ENCODE results near the gene MTO1. TPM values are rescaled to one million over a fixed set of nuclear protein-coding genes. Genes with fewer than 3 reads are reported as not detected.
A peak's percentile ranks its signal among the peaks of the same experiment; 100 is the strongest.

MTO1 gene
- polyA plus RNA-seq, 1 of the 3 experiments (the other 2 are of a cell fraction): 11.4 TPM

- TF ChIP-seq YY1 (IDR thresholded peaks at IDR 0.05; ENCODE audit: low read depth): peak; percentile 69
Observed at GRCh38 chr6:73520688-73521350, 59.3 kb downstream of the MTO1 start, which contains the start of gene EEF1A1 (continued).

- peak overlapping the region; percentile 74 to 77 for H3K4me3 ChIP-seq (ENCODE audit: low read depth in 2 of 2, low read length in 1 of 2)
- no peaks in the 10 kb centered on the region for H3K27me3 ChIP-seq (ENCODE audit: insufficient read depth)
- H3F3A ChIP-seq (replicated peaks; ENCODE audit: insufficient read depth): peaks cover 42% of the 10 kb centered on the region
- TF ChIP-seq TCF12 (IDR thresholded peaks at IDR 0.05) (peak; percentile 69), POLR2AphosphoS5 (IDR thresholded peaks at IDR 0.05; ENCODE audit: low read depth, low read length) (peak; percentile 16; the same call in 1 of the 2 replicates), MXI1 (IDR thresholded peaks at IDR 0.05; ENCODE audit: low read depth, low read length) (peak; percentile 22; the same call in 1 of the 2 replicates), RFX5 (IDR thresholded peaks at IDR 0.05; ENCODE audit: low read length) (no peak), MAX (IDR thresholded peaks at IDR 0.05; ENCODE audit: low read depth) (peak; percentile 21; the same call in 1 of the 2 replicates), USF1 (IDR thresholded peaks at IDR 0.05; ENCODE audit: borderline replicate concordance, low read depth) (no peak), RXRA (IDR thresholded peaks at IDR 0.05; ENCODE audit: borderline replicate concordance, low read depth) (no peak), ELF1 (IDR thresholded peaks at IDR 0.05) (peak; percentile 37; the same call in 1 of the 2 replicates)
- ChIA-PET POLR2A (interaction anchor here (0.6 to 2.7 kb wide), 10 partner anchors 8 to 133 kb away, joined by 3 to 16 read pairs (median 4); partner anchors contain the start of genes MTO1 and SLC17A5), CTCF (interaction anchor here (1.0 to 2.3 kb wide), 5 partner anchors 9 to 131 kb away, joined by 3 to 6 read pairs (median 3); partner anchors contain the start of gene MTO1)
- no peaks in the 10 kb centered on the region for H3K9me3 ChIP-seq
- DNase-seq: peak; percentile 83
- H3K27ac ChIP-seq (ENCODE audit: low read depth in 2 of 2, low read length in 1 of 2): peak overlapping the region; percentile 98 to 99
- H3K4me1 ChIP-seq (ENCODE audit: control insufficient read depth in 1 of 2, insufficient read depth in 2 of 2, low read depth in 1 of 2, low read length in 1 of 2): peaks cover 12% of the 10 kb centered on the region in 2 experiments; a peak in 3 of 4 replicates
- peaks cover 30 to 37% of the 10 kb centered on the region in 2 experiments for H3K36me3 ChIP-seq (replicated peaks in 1 of 2; ENCODE audit: control insufficient read depth in 1 of 2, insufficient read depth in 2 of 2, low read length in 1 of 2)
- H3K4me2 ChIP-seq: peak overlapping the region; percentile 80
- peaks cover 43% of the 10 kb centered on the region for H3K79me2 ChIP-seq (ENCODE audit: insufficient read depth)
- peak overlapping the region; percentile 97 for H3K9ac ChIP-seq
- H3K9me2 ChIP-seq: no peaks in the 10 kb centered on the region
- WGBS (ENCODE audit: low lambda C conversion rate): 0% methylated on average over 13 of the region's 36 CpGs
- peak overlapping the region; percentile 67 for H2AFZ ChIP-seq (ENCODE audit: low read depth)
- peaks cover 41% of the 10 kb centered on the region for H4K20me1 ChIP-seq (ENCODE audit: insufficient read depth)
Observed at GRCh38 chr6:73521351-73521985, 59.9 kb downstream of the MTO1 start.

- H3F3A ChIP-seq (replicated peaks; ENCODE audit: insufficient read depth): peaks cover 24% of the 10 kb centered on the region
- WGBS (ENCODE audit: low lambda C conversion rate): 84% methylated on average over 21 of the region's 50 CpGs
- H3K9me3 ChIP-seq: no peaks in the 10 kb centered on the region
- peaks cover 23% of the 10 kb centered on the region for H3K79me2 ChIP-seq (ENCODE audit: insufficient read depth)
- peaks cover 21% of the 10 kb centered on the region for H4K20me1 ChIP-seq (ENCODE audit: insufficient read depth)
- no peak overlapping the region for H3K4me2 ChIP-seq
- peaks cover 2 to 5% of the 10 kb centered on the region in 2 experiments; a peak in 2 of 4 replicates for H3K4me1 ChIP-seq (ENCODE audit: control insufficient read depth in 1 of 2, insufficient read depth in 2 of 2, low read depth in 1 of 2, low read length in 1 of 2)
- no peak for DNase-seq
- peak overlapping the region; percentile 13; the same call in 1 of the 2 replicates for H2AFZ ChIP-seq (ENCODE audit: low read depth)
- H3K27ac ChIP-seq (ENCODE audit: low read depth in 2 of 2, low read length in 1 of 2): no peak overlapping the region
- H3K9me2 ChIP-seq: no peaks in the 10 kb centered on the region
- no peak overlapping the region for H3K9ac ChIP-seq
- H3K36me3 ChIP-seq (replicated peaks in 1 of 2; ENCODE audit: control insufficient read depth in 1 of 2, insufficient read depth in 2 of 2, low read length in 1 of 2): peaks cover 14 to 20% of the 10 kb centered on the region in 2 experiments
- H3K4me3 ChIP-seq (ENCODE audit: low read depth in 2 of 2, low read length in 1 of 2): no peak overlapping the region
- no peak for TF ChIP-seq USF1 (IDR thresholded peaks at IDR 0.05; ENCODE audit: borderline replicate concordance, low read depth)
- no peak for TF ChIP-seq EZH2phosphoT487 (IDR thresholded peaks at IDR 0.05; ENCODE audit: borderline replicate concordance, low read depth)
- no peak for TF ChIP-seq SIN3A (IDR thresholded peaks at IDR 0.05; ENCODE audit: borderline replicate concordance, low read depth, low read length)
- TF ChIP-seq RAD21 (IDR thresholded peaks at IDR 0.05; ENCODE audit: low read length): no peak
- no peak for TF ChIP-seq PBX3 (IDR thresholded peaks at IDR 0.05)
- TF ChIP-seq FOSL2 (IDR thresholded peaks at IDR 0.05; ENCODE audit: borderline replicate concordance, low read depth): no peak
- TF ChIP-seq SMC3 (IDR thresholded peaks at IDR 0.05; ENCODE audit: low read depth, low read length): no peak
- no peak for TF ChIP-seq GABPA (IDR thresholded peaks at IDR 0.05; ENCODE audit: low read depth)
- TF ChIP-seq YY1 (IDR thresholded peaks at IDR 0.05; ENCODE audit: low read depth): no peak
- POLR2A ChIA-PET: no interaction called here
- CTCF ChIA-PET: no interaction called here
- no peaks in the 10 kb centered on the region for H3K27me3 ChIP-seq (ENCODE audit: insufficient read depth)
Observed at GRCh38 chr6:73523434-73524123, 62.0 kb downstream of the MTO1 start.
